HG03064 (cell line): ENCODE results near the gene PDP2.
"Not testable (repeated sequence)": the region's sequence is repeated elsewhere in the genome, so short reads cannot be mapped to it uniquely, and the experiment has no call there.

Source experiments
- ATAC-seq: cut with Tn5 transposase; IDR thresholded peaks from one replicate; pipeline ENCODE4 v1.9.1; 2021; ENCODE audit warnings: low read depth; ENCODE audit not compliant: unreplicated experiment

PDP2 gene

DNA sequence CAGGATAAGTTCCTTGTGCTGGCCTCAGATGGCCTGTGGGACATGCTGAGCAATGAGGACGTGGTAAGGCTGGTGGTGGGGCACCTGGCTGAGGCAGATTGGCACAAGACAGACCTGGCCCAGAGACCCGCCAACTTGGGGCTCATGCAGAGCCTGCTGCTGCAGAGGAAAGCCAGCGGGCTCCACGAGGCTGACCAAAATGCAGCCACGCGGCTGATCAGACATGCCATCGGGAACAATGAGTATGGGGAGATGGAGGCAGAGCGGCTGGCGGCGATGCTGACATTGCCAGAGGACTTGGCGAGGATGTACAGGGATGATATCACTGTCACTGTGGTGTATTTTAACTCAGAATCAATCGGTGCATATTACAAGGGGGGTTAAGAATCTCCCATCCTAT, 5.2 kb downstream of the PDP2 start:
- no peak for ATAC-seq

DNA sequence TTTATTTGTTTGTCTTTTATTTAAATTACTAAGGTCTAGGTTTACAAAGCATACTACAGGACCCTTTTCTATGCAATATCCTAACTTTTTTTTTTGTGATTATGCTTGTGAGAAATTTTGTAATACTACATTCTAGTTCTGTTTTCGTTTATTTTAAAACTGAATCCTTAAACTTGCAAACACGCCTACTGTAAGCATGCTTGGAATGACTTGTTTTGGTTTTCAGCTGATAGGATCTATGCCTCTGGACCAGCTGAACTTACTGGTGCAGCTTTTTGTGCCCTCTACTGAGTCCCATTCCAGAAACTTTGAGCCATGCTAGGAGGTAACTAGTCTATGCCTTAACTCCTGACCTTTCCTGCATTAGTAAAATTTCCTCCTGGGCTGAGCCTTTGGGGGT, 6.0 kb downstream of the PDP2 start:
- ATAC-seq: no peak

DNA sequence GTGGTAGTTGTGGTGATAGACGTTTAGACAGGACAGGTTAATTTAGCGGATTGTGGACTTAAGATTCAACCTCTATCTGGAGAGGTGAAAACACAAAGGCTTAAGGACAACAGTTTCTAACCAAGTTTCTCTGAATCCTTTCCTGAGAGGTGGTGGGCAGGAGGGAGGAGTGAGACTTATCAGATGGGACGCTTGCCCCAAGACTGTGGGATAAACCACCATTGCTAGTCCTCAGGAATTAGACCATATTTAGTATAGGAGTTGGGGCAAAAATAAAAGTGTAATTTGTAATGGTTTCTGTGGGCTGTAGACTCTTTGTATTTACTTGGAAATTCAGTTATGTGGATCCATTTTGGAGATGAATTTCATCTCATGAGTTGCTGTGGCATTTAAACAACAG, 6.6 kb downstream of the PDP2 start:
- no peak for ATAC-seq

DNA sequence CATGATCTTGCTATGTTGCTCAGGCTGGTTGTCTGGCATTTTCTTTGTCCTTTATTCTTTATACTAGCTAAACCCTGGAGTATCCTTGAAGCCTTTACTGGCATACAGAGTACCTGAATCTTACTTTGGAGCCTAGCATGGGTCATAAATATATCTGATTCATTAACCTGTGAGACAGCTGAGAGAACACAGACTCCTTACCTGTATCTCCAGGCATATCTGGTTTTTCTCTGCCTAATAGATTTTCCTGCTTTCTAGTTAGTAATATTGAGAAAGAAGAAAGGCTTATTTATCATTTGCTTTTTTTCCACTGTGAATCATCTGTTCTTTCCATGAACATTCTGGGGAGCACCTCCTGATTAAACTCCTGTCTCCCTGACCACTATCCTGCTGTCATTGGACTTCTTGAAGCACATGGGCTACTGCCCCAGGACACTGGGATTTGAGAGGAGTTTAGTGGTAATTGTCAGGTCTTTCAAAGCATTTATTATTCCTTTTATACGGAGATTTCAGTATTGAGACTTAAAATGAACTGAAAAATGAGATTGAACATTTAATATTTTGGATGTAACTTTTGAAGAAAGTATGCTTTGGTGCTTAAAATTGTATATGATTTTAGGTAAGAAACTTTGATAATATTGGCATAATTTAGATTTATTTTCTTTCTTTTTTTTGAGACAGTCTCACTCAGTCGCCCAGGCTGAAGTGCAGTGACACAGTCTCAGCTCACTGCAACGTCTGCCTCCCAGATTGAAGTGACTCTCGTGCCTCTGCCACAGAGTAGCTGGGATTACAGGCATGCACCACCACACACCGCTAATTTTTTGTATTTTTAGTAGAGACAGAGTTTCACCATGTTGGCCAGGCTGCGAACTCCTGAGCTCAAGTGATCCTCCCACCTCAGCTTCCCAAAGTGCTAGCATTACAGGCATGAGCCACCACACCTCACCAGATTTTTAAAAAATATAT, 8.6 kb downstream of the PDP2 start:
- no peak for ATAC-seq

DNA sequence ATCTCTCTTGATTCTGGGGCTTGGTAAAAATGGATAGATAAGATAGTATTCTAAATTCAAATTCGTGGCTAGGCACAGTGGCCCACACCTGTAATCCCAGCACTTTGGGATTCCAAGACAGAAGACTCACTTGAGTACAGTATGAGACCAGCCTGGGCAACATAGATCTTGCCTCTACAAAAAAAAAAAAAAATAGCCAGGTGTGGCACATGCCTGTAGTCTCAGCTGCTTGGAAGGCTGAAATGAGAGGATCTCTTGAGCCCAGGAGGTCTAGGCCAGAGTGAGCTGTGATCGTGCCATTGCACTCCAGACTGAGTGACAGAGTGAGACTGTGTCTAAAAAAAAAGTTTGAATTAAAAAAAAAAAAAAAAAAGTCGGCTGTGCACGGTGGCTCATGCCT, 9.3 kb downstream of the PDP2 start:
- ATAC-seq: no peak

DNA sequence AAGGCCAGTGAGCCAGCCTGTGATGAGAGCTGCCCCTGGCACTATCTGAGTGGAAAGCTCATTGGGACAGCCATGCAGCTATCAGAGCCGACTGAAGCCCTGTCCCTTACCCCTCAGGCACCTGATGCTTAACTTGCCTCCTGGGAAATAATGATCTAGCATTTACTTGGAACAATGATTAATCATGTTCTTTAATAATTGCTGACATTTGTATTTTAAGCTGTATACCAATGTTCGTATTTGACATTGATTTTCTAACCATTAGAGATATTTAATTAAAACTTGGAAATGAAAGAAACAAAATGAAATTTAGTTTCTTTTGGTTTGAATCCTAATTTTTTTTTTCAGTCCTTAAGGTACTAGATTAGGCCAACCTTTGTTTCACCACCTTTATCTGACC, 10.5 kb downstream of the PDP2 start:
- no peak for ATAC-seq

DNA sequence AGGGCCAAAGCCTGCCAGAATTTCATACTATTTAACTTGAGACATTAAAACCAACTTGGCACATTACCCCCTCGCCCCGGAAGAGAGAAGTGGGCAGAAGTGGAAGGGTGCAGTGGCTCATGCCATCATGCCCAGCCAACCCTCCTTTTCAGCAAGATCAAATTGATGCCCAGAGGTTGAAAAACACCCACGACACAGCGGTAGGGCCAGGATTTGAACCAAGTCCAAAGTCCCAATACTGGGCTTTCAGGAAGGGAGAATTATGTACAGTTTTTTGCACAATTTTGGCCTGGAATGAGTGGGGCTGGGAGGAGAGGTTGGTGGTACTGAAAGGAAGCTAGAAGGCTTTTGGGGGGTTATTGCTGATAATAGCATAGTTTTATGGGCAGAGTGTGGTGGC, 11.0 kb downstream of the PDP2 start:
- ATAC-seq: no peak

DNA sequence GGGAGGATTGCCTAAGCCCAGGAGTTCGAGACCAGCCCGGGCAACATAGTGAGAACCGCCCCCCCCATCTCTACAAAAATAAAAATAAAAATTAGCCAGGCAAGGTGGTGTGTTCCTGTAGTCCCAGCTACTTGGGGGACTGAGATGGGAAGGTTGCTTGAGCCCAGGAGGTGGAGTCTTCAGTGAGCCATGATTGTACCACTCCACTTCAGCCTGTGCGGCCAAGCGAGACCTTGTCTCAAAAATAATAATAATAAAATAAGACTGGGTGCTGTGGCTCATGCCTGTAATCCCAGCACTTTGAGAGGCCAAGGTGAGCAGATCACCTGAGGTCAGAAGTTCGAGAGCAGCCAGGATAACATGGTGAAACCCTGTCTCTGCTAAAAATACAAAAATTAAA, 11.5 kb downstream of the PDP2 start:
- ATAC-seq: no peak

DNA sequence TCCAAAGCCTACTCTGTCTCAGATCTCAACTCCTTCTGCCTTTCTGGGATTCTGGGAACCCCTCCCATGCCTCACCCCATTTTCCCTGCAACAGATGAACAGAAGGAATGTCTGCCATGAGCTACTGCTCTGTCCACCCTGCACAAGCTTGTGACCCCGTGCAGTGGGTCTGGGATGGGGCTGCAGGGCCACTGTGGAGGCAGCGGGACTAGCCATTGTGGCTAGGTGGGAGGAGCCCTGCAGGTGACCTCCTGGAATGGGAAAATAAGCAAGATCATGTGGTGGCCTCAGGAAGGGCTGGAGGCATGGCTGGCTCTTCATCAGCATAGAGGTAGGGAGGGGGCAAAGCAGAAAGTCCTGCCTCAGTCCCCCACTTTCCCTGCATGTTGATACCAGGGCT, 13.7 kb downstream of the PDP2 start:
- no peak for ATAC-seq

DNA sequence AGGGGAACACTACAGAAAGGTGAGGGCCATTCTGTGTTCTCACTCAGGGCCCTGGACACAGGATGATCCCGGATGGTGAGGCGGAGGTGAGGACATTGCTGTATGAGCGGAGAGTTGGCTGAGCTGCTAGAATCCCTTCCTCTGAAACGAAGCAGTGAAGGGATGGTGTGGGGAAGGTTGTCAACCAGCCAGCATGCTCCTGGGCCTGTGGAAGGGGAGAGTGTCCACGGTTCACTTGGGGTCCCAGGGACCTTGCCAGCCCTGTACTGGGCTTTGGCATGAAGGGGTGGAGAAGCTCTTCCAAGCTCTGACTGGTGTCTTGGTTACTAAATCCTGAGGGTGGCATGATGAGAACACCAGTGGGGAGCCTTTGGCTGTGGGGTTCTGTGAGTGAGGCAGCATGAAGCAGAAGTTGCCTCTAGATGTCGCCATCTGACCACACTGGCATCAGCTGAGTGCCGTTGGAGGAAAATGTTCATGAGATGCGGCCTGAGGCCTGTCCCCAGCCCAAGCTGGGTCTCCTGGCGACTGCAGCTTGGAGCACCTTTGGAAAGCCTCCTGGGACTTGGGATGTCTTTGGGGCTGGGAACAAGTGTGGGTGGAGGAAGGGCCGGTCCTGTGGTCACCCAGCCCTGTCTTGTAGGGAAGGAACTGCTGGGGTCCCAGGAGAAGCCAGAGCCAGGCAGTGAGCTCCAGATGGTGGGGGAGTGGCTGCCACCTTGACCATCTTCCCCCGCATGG, 14.8 kb downstream of the PDP2 start:
- peak; percentile 69 for ATAC-seq

DNA sequence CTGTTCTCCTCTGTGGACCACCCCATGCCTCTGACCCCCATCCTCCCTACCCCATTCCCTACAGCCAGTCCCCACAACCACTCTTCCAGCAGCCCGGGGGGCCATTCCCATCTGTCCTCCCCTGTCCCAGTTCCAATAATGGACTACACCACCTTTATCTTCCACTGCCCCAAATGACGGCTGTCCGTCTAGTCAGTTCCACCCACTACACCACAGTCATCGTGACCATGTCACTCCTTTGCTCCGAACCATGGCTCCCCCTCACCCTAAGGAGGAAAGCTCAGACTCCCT, 15.3 kb downstream of the PDP2 start:
- no peak for ATAC-seq

DNA sequence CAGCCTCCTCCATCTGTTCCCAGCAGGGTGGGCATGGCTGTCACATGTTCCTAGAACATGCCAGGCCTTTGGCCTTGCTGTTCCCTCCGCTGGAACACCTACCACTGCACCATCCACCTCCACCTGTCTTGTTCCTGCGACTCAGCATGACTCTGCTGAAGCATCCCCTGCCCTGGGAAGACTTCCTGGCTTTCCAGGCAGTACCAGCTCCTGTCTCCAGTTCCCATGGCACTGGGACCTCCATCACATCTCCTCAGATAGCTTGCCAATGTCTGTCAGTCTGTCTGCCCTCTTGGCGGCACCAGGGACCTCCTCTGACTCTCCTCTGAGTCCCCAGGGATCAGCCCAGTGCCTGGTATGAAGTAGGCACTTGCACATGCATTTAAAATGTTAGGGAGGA, 15.7 kb downstream of the PDP2 start:
- no peak for ATAC-seq

DNA sequence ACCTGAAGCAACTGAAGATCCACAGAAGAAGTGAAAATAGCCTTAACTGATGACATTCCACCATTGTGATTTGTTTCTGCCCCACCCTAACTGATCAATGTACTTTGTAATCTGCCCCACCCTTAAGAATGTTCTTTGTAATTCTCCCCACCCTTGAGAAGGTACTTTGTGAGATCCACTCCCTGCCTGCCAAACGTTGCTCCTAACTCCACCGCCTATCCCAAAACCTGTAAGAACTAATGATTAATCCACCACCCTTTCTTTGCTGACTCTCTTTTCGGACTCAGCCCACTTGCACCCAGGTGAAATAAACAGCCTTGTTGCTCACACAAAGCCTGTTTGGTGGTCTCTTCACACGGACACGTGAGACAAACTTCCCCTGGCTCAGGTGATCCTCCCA, 16.4 kb downstream of the PDP2 start:
- not testable (repeated sequence) for ATAC-seq

DNA sequence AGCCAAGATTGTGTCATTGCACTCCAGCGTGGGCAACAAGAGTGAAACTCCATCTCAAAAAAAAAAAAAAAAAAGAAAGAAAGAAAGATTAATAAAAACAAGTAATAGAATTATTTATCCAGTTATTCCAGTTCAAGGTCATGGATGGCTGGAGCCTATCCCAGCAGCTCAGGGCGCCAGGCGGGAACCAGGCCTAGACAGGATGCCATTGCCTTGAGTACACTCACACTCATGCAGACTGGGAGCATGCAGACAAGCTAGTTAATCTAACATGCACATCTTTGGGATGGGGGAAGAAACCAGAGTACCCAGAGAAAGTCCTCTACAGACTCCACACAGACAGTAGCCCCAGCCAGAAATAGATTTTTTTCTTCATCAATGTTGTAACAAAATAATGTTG, 17.9 kb downstream of the PDP2 start:
- no peak for ATAC-seq

DNA sequence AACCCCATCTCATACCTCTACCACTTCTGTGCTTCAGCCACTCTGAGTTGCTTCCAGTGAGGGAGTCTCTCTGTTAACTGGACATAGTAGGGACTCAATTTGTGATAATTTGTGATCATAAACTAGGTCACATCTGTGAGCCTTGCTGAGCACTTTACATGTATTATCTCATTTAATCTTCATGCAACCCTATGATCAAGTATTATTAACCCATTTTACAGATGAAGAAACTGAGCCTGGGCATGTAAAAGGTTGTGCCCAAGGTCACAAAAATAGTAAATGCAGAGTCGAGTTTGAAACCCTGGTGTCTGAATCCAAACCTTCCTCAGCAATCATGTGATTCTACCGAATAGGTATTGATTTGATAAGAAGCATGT, 18.6 kb downstream of the PDP2 start:
- no peak for ATAC-seq

DNA sequence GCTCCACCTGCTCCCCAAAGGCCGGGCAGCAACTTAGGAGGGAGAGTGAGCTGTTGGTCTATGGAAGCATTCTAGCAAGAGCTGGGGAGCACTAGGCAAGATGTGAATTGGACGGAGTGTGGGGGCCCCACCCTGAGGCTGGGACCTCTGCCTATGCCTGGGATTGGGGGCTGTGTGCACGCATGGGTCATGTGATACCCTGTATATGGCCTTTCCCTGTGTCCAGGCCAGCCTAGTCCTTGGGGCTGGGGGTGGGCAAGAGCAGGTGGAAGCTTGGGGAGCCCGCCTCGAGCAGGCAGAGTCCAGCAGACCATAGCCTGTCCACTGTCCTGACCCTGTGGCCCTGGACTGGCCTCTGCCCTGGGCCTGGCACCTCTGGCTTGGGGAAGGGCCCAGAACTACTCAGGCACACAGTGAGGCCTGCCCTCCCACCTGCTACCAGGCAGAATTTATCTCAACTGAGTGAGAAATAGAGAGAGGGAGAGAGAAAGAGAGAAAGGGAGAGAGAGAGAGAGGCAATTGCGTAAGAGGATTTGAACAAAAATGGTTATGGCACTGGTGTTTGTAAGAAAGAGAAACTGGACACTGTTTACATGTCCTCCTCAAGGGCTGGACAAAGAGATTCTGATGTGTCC, 19.1 kb downstream of the PDP2 start:
- ATAC-seq: no peak

DNA sequence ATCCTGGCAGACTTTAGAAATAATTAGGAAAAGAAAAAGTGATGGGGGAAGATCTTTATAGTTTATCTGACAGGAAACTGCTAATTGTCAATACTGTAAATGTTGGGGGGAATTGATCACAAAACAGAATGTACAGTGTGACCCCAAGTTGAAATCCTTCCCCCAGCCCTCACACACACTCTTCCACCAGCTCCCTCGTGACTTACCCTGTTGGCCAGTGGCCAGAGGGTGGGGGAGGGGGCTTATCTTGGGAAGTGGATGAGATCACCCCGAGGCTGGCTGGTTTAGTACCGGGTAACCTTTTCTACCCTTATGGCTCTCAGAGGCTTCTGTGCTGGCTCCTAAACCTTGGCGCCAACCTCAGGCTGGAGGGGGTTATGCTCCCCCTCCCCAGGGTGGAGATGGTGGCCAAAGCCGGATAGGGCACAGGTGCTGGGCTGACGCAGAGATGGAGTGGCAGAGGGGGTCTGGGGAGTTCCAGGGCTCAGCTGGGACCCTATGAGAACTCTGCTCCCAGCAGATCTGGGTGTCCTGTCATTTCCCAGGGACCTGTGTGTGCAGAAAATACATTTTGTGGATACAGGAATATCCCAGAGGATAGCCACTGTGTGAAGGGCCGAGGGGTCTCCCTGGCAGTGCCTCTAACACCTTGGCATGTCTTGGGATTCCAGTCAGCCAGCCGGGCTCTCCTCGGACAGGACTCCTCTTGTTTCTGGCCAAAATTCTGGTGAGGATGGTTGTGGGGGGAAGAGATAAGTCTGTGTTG, 19.8 kb downstream of the PDP2 start:
- no peak for ATAC-seq

DNA sequence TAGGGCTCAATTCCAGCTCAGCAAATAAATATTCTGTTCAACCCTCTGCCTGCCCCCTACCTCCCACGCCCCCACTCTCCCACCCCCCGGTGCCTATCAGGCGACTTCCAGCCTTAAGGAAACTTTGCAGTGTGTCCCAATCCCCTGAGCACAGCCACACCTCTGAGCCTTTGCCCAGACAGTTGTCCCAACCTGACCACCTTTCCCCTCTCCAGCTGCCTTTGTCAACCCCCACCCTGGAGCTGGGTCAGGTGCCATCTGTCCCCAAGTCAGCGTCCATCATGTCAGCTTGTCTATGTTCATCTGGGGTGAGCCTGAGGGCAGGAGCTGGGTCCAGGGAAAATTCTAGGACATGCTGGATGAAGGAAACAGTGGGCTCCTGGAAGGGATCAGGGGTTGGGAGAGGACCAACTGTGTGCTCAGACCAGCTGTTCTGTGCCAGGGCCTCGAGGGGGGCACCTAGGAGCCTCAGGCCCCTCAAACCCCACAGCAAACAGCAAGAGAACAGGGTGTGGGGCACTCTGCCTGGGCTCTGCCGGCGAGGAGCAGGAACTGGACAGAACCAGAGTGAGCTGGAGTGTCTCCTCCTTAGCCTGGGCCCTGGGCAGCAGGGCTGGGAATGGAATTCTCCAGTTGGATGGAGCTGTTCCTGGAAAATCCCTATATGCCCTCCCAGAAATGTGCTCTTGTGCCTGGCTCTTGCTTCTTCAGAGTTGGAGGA, 20.6 kb downstream of the PDP2 start:
- ATAC-seq: no peak

DNA sequence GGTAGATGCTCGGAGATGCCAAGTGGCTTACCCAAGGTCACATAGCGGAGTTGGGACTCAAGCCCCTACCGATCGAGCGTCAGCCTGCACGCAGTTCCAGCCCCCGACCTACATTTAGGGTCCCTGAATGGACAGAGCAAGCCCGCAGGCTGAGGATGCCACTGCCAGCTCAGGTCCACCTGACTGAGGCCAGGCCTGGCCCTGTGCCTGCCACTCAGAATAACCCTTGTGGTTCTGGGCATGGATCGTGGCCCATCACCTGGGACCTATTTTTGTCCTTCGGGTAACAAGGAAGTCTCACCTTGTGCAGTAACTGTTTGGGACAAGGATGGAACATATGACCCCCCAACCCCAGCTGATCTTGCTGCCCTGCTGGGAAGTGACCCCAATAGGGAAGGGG, 21.3 kb downstream of the PDP2 start:
- ATAC-seq: no peak
